Esophagus squamous epithelium (tissue), 5 donors: ENCODE measurements around the gene FLT4. TPM values are rescaled to one million over a fixed set of nuclear protein-coding genes. Genes with fewer than 3 reads are reported as not detected.

Experiments used
- DNase-seq: peaks from one replicate; lab custom pipeline; 2025; lab: John Stamatoyannopoulos, UW
- H3K27ac ChIP-seq, 4 donors: fragments of 200-600 bp; sonication (generic); one replicate each; pipeline ENCODE4 v1.5.1; 2016 to 2019; ENCODE audit warnings: mild to moderate bottlenecking in 1 of 4
- H3K27me3 ChIP-seq, 4 donors: fragments of 200-600 bp; sonication (generic); 1 replicate in 3 of 4; 2 replicates in 1 of 4; pipeline versions ENCODE4 v1.5.1 to v1.6.0; 2017 to 2021; ENCODE audit warnings: antibody characterized with exemption in 1 of 4
- H3K36me3 ChIP-seq, 3 donors: fragments of 200-600 bp; sonication (generic); one replicate each; pipeline ENCODE4 v1.5.1; 2016 to 2019
- H3K4me1 ChIP-seq, 3 donors: fragments of 200-600 bp; sonication (generic); one replicate each; pipeline ENCODE4 v1.5.1; 2017 to 2019
- H3K4me3 ChIP-seq, 4 donors: fragments of 200-600 bp; sonication (generic); 1 replicate in 3 of 4; 2 replicates in 1 of 4; pipeline ENCODE4 v1.5.1; 2016 to 2019; ENCODE audit warnings: mild to moderate bottlenecking in 2 of 4, moderate library complexity in 1 of 4
- H3K9me3 ChIP-seq, 3 donors: fragments of 200-600 bp; sonication (generic); one replicate each; pipeline ENCODE4 v1.5.1; 2016 to 2019
- CTCF ChIP-seq, 6 experiments: fragments of 450-650 bp in 4 of 6; fragments of 200-600 bp in 2 of 6; sonication (generic) in 2 of 6; IDR thresholded peaks; one replicate each; pipeline ENCODE4 v1.5.1; 2016 to 2019; ENCODE audit warnings: antibody characterized with exemption in 6 of 6, mild to moderate bottlenecking in 4 of 6, moderate library complexity in 4 of 6
- POLR2A ChIP-seq, 4 donors: fragments of 450-650 bp; IDR thresholded peaks; one replicate each; pipeline ENCODE4 v1.6.1; 2017; ENCODE audit warnings: antibody characterized with exemption in 4 of 4, mild to moderate bottlenecking in 4 of 4, moderate library complexity in 3 of 4
- WGBS, 2 donors: methylation state at CpG; one replicate each; pipeline ENCODE4 v1.1.5; 2018; 5-methylcytosine and 5-hydroxymethylcytosine counted together
- intact Hi-C: fragments of 100-400 bp; cut with DNase I; formaldehyde crosslinking; loops from one replicate; pipeline ENCODE4 v1.15.0; 2022
- total RNA-seq, 4 donors: library from RNA; depleted of rRNA; stranded (reverse); fragments of >200 nt; gene quantifications; one replicate each; pipeline ENCODE4 v1.1.0, GENCODE V29; 2016
- donor health status: DM: yes; HTN: yes; CAD: no.

The FLT4 gene
- total RNA-seq, 4 donors from 2014 or later, result 0.97 to 13.5 (median 4.2) TPM

- WGBS, 2 donors, result 70 to 71% methylated on average over 14 to 16 of the region's 18 CpGs
- DNase-seq, result no peak
- no peaks in the 10 kb centered on the region for H3K9me3 ChIP-seq
- intact Hi-C loops, result no loop called here
- no peak overlapping the region for H3K4me3 ChIP-seq
- H3K27me3 ChIP-seq, result peaks cover 0 to 27% (median 0%) of the 10 kb centered on the region in 4 donors
- H3K36me3 ChIP-seq, result no peaks in the 10 kb centered on the region
- no peak overlapping the region for H3K27ac ChIP-seq
- no peak for TF ChIP-seq CTCF (IDR thresholded peaks at IDR 0.05)
- TF ChIP-seq POLR2A (IDR thresholded peaks at IDR 0.05), result no peak
- peaks cover 0 to 8% (median 0%) of the 10 kb centered on the region in 3 donors for H3K4me1 ChIP-seq
These were observed 12.9 kb downstream of the FLT4 start for GRCh38 chr5:180636403-180637075.

GRCh38 chr5:180636016-180636402, 13.4 kb downstream of the FLT4 start:
- DNase-seq, result no peak
- no peak overlapping the region for H3K4me3 ChIP-seq
- 91 to 93% methylated on average over 8 of the region's 8 CpGs for WGBS, 2 donors
- no peaks in the 10 kb centered on the region for H3K36me3 ChIP-seq
- TF ChIP-seq POLR2A (IDR thresholded peaks at IDR 0.05), result no peak
- no peak for TF ChIP-seq CTCF (IDR thresholded peaks at IDR 0.05)
- intact Hi-C loops, result no loop called here
- H3K27ac ChIP-seq, result no peak overlapping the region
- H3K27me3 ChIP-seq, result peaks cover 0 to 30% (median 0%) of the 10 kb centered on the region in 4 donors
- H3K4me1 ChIP-seq, result peaks cover 0 to 8% (median 0%) of the 10 kb centered on the region in 3 donors
- H3K9me3 ChIP-seq, result no peaks in the 10 kb centered on the region

GRCh38 chr5:180633283-180634177, 15.9 kb downstream of the FLT4 start:
- intact Hi-C loops, result no loop called here

GRCh38 chr5:180632768-180633167, 16.6 kb downstream of the FLT4 start:
- no peaks in the 10 kb centered on the region for H3K36me3 ChIP-seq
- no peak overlapping the region for H3K4me3 ChIP-seq
- intact Hi-C loops, result no loop called here
- peaks cover 0 to 37% (median 0%) of the 10 kb centered on the region in 4 donors for H3K27me3 ChIP-seq
- no peaks in the 10 kb centered on the region for H3K9me3 ChIP-seq
- H3K4me1 ChIP-seq, result no peaks in the 10 kb centered on the region
- H3K27ac ChIP-seq, result no peak overlapping the region
- DNase-seq, result no peak
- TF ChIP-seq CTCF (IDR thresholded peaks at IDR 0.05), result no peak
- WGBS, 2 donors, result 66 to 80% methylated on average over 1 to 8 of the region's 10 CpGs

More at GRCh38 chr5:180633283-180634177, 15.9 kb downstream of the FLT4 start:
- 63 to 83% methylated on average over 4 to 6 of the region's 14 CpGs for whole genome bisulfite sequencing, 2 donors
- Histone ChIP-seq H3K4me3 (no peak overlapping the region), H3K27ac (no peak overlapping the region), H3K27me3 (peaks cover 0 to 31% (median 0%) of the 10 kb centered on the region in 4 donors), H3K36me3 (no peaks in the 10 kb centered on the region), H3K4me1 (no peaks in the 10 kb centered on the region), H3K9me3 (no peaks in the 10 kb centered on the region)
- no peak for DNase-seq
- TF ChIP-seq POLR2A (IDR thresholded peaks at IDR 0.05) (no peak), CTCF (IDR thresholded peaks at IDR 0.05) (no peak)
